CD4-positive, alpha-beta T cell treated with Interleukin-4 for 4 hours (primary cell): ENCODE measurements around the gene ZNF280A.

Experiments
- DNase-seq: peaks from one replicate; pipeline ENCODE4 v3.0.0-alpha.2; 2020

Gene ZNF280A, protein sequence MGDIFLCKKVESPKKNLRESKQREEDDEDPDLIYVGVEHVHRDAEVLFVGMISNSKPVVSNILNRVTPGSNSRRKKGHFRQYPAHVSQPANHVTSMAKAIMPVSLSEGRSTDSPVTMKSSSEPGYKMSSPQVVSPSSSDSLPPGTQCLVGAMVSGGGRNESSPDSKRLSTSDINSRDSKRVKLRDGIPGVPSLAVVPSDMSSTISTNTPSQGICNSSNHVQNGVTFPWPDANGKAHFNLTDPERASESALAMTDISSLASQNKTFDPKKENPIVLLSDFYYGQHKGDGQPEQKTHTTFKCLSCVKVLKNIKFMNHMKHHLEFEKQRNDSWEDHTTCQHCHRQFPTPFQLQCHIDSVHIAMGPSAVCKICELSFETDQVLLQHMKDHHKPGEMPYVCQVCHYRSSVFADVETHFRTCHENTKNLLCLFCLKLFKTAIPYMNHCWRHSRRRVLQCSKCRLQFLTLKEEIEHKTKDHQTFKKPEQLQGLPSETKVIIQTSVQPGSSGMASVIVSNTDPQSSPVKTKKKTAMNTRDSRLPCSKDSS

GRCh38 chr22:22520020-22520656, at the start of gene ZNF280A:
Gene ZNF280A (minus strand): TSS chr22:22520270. CDS start chr22:22515630, 4,640 bp downstream.
- no peak for DNase-seq

- no peak for DNase-seq
Observed at GRCh38 chr22:22569218-22569617, 49.1 kb upstream of the ZNF280A start.

GRCh38 chr22:22565981-22566380, 45.9 kb upstream of the ZNF280A start:
- DNase-seq: no peak

DNA sequence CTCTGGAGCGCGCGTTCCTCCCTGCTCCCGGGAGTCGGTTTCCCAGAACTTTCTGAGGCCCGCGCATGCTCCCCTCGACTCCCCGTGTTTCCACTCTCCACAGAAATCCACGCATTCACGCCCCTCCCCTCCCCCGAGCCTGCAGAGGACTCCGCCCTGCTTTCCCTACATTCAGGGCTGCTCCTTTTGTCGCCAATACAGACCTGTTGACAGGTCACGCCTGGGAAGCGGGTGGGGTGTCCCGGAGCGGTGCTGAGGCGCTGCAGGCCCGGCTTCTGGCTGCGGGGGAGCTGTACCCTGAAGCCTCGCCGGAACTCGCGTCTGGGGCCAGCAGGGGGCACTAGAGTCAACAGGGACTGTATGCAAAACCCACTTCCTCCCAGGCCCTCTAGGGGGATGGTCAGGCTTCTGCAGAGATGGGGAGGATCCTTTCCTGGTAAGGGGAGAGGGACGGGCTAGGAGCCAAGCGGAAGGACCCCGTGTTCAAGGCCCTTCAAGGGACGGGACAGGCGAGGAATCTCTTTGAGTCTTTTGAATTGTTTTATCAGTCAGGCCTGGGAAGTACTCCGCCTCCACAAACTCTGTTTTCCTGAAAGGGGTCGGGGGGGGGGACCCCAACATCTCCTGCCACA, 39.0 kb upstream of the ZNF280A start, which contains the start of gene PRAME:
Gene PRAME, minus strand, starts transcription at position 294 of the 632 bp plus-strand sequence. CDS start 2,433 bp downstream, outside the sequence.
- peak; percentile 47 for DNase-seq

DNA sequence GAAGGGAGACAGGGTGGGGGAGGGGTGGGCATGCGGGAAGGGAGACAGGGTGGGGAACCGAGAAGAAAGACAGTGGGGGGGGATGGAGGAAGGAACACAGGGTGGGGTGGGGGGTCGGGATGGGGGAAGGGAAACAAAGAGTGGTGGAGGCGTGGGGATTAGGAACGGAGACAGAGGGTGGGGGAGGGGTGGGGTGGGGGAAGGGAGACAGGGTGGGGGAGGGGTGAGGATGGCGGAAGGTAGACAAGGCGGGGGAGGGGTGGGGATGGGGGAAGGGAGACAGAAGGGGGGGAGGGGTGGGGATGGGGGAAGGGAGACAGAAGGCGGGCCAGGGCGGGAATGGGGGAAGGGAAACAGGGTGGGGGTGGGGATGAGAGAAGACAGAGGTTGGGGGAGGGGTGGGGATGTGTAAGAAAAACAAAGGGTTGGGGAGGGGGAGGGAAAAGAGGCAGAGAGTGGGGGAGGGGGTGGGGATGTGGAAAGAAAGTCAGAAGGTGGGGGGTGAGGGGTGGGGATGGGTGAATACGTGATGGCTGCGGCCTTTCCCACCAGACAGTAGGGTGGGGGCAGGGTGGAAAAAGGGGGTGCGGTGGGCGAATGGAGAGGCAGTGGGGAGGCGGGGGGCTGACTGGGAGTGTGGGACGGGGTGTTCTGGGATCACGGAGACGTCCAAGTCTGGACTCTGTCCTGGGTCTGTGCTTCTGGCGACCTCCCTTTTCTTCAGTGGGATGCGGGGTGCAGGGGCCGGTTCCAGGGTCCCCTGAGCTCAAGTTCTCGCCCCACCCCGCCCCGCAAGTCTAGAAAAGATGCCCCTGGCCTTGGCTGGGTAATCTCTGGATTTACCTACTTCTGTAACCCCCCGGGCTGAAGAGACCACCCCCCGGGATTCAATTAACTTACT, 38.3 kb upstream of the ZNF280A start:
- DNase-seq: no peak

GRCh38 chr22:22556995-22557925, 37.2 kb upstream of the ZNF280A start:
- no peak for DNase-seq

DNA sequence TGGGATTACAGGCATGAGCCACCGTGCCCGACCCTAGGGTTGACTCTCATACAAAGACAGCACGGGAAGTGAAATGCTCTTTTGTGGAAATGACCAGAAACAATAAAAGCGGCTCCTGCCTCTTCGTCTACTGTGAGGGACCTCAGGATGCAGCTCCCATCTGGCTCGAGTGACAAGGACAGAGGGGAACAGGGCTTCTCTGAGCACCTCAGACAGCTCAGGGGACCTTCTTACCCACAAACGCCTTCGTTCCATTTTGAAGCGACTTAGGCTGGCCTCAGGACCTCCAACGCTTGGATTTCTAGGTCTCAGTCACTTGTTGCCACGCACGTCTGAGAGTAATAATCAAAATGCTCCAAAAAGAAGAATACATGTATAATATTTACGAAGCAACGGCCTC, 36.5 kb upstream of the ZNF280A start:
- DNase-seq: no peak

DNA sequence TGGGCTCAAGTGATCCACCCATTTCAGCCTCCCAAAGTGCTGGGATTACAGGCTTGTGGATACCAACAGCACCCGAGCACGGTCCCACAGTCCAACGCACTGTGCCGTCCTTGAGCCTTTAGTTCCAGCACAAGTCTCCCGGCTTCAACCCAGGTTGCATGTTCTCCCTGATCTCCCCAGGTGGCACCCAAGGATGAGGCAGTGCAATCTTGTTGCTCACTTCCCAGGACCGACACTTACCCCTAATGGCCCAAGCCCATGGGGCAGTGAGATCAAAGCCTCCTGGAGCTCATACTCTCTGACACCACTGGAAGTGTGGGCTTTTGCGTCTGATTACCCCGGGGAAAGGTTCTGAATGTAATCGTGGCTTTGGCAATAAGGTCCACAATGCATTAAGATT, 35.5 kb upstream of the ZNF280A start:
- DNase-seq: no peak

DNA sequence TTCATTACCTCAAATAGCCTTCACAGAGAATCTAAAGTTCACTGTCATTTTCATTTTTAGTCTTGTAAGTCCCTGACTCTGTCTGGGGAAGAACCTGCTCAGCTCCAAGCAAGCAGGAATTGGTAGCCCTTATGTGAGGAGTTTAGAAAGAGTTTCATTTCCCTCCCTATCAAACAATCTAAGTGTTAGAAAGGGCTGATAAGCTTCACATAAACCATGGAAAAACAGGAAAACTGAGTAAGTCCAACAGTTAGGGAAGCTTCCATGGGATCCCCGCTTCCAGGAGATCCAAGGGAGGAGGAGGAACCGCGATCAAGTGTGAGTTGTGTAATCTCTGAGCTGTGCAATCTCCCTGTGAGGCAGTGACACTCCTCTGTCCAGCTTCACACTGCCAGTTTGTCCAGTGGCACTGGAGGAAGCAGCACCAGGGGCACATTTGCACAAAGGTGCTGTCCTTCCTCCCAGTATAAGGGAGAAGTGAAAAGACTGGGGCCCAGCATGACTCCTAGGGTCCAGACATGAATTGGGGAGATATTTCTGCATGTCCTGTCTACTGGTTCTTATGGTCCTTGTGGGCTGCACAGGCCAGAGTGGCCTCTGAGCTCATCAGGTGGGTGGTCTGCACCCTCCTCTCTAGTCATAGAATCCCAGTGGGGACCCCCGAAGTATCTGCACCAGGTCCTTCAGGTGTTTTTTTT, 34.7 kb upstream of the ZNF280A start:
- no peak for DNase-seq

DNA sequence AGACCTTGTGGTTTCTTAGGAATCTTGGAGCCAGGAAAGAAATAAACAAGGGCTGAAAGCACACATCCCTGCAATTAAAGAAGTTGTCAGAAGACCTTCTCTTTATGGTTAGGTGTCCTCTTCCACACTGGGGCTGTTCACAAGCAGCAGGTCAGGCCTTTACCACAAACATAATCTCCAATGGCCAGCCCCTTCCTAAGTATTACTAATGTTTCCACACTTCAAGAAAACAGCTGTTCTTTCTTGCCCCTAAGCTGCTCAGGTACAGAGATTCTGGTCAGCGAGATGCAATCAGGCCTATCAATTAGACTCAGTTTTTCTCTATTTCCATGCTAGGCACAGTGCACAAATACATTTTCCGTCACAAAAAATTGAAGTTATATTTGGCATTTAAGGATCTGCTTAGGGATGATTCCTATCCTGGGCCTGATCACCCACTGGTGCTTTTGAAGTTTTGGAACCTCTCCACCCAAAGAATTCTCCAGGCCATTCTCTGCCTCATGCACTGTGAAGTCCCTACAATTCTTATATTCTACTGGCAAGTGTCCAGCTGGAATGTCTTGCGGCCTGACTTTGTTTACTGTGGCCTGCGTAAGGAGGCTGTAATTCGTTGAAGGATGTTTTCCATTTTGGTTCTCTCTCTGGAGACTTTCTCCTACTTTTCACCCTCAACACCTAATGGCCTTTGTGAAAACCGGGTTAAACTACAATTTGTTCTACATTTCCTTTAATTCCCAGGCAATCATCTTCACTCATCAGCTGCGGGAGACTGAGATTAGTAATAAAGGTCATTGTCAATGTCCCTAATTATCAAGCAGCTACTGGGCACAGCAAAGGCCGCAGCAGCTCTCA, 33.9 kb upstream of the ZNF280A start:
- DNase-seq: no peak

GRCh38 chr22:22553141-22553540, 33.1 kb upstream of the ZNF280A start:
- DNase-seq: no peak

GRCh38 chr22:22552630-22553029, 32.6 kb upstream of the ZNF280A start:
- no peak for DNase-seq

GRCh38 chr22:22550789-22551434, 30.8 kb upstream of the ZNF280A start:
- no peak for DNase-seq

GRCh38 chr22:22548910-22549309, 28.8 kb upstream of the ZNF280A start:
- no peak for DNase-seq

DNA sequence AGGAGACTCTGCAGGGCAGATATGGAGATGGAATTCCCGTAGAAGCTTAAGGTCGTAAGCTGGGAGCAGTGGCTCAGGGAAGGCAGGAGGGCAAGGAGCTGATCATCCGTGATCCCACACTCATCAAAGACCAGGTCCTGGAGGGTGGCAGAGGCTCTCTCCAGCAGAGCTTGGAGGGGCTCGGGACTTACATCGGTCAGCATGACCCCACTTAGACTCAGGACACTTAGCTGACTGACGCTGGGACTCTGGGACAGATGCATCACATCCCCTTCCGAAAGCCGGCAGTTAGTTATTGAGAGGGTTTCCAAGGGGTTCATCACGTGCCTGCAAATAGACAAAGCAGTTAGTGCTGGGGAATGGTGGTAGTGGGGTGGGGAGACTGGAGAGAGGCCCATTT, 28.2 kb upstream of the ZNF280A start:
- no peak for DNase-seq

DNA sequence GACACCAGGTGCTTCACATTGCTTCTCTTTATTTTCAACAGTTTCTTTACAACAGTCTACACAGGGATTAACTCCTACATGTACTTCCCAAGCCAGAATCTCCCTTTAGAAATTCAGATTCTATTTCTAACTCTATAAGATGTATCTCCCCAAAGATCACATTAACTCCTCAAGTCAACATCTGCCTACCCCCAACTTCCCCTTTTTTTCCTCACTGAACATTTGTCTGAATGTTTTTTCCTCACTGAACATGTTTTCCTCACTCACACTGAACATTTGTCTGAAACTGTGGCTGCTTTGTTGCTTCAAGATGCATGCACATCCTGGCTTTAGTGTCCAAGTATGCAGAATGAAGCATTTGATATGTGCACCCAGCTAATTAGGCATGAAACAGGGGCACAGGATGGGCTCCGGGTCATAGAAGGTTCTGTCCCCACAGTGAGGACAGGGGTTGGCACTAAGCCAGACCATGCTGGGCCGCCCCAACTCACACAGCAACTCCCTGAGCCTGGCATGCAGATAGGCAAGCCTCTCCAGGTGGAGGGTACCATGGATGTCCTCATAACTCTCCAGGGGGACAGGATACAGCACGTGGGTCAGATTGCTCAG, 27.7 kb upstream of the ZNF280A start:
- no peak for DNase-seq

DNA sequence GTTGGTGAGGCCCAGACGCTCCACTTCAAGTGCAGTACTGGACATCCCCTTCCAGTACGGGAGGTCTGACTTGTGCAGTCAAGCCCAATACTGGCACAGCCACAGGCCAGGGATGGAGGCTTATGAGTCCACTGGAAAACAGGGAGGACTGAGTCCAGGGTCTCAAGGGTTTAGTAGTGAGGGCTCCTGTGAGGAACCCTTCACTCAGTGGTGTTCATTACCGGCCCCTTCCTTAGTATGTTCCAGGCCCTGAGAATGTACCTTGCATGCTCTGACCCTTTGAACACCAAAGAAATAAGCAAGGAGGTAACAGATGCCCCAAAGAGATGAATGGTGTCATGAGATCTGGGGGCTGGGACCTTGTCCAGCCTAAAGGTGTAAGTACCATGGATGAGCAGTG, 27.2 kb upstream of the ZNF280A start:
- DNase-seq: no peak

DNA sequence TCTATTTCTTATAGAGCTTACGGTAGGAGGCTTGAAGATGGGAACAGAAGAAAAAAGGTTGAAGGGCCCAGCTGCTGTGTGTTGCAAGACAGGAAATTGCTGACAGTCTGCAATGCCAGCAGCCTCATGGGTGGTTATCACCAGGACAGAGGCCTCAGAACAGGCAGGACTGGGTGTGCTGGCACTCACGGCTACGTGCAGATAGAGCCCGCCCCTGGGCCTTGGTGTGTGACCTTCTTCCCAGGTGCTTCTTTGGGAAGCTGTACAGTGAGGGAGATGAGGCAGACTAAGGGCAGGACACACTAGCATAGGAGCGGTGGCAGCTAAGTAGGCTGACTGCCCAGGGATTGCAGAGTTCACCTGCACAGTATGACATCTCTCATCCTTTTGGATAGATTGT, 26.4 kb upstream of the ZNF280A start:
- DNase-seq: no peak

GRCh38 chr22:22545084-22545483, 25.0 kb upstream of the ZNF280A start:
- no peak for DNase-seq
